ENCODE results near the gene TMIGD1. TPM values are rescaled to one million over a fixed set of nuclear protein-coding genes. Genes with fewer than 3 reads are reported as not detected.

The TMIGD1 gene
- total and polyA plus RNA-seq, 2 donors (not counting 1 experiment from before 2014, with no cell fraction given): not detected

- ChIA-PET POLR2A (no interaction called here), CTCF (no interaction called here)
- Mint-ChIP-seq H3K27me3 (peaks cover 51% of the 10 kb centered on the region), H3K9me3 (ENCODE audit: insufficient read depth) (no peaks in the 10 kb centered on the region), H3K27ac (no peak overlapping the region), H3K4me3 (peak overlapping the region; percentile 86), H3K4me1 (peaks cover 28% of the 10 kb centered on the region)
- H3K27ac ChIP-seq (ENCODE audit: low read length in 2 of 2): peak overlapping the region in 1 of 2 donors; percentile 56
- DNase-seq: no peak
- H4K20me1 ChIP-seq (ENCODE audit: control insufficient read depth, insufficient read depth, low read length, poor library complexity, severe bottlenecking): peaks cover 14% of the 10 kb centered on the region
- H3K27me3 ChIP-seq (replicated peaks in 1 of 4; ENCODE audit: control extremely low read depth in 1 of 4, control insufficient read depth in 3 of 4, insufficient read depth in 4 of 4, low read length in 3 of 4): peaks cover 0 to 42% (median 39%) of the 10 kb centered on the region in 4 experiments
- H3K36me3 ChIP-seq (replicated peaks in 1 of 2; ENCODE audit: control extremely low read depth in 1 of 2, control insufficient read depth in 1 of 2, extremely low read depth in 1 of 2, insufficient read depth in 2 of 2, low read length in 1 of 2): no peaks in the 10 kb centered on the region
- peak overlapping the region; percentile 83 for H3K4me2 ChIP-seq (replicated peaks; ENCODE audit: low read depth, low read length, poor library complexity, severe bottlenecking)
- 1% methylated on average over 68 of the region's 68 CpGs for WGBS (ENCODE audit: insufficient coverage)
- TF ChIP-seq EZH2 (IDR thresholded peaks at IDR 0.05; ENCODE audit: borderline replicate concordance, insufficient read depth, low read depth, low read length, poor library complexity, severe bottlenecking) (peak; percentile 35), CTCF (IDR thresholded peaks at IDR 0.05) (no peak)
- no peaks in the 10 kb centered on the region for H3K9me3 ChIP-seq (ENCODE audit: control extremely low read depth in 1 of 3, control insufficient read depth in 2 of 3, insufficient read depth in 1 of 3, low read length in 2 of 3)
- H3K9ac ChIP-seq (ENCODE audit: low read length): peak overlapping the region; percentile 83
- no peak for ATAC-seq (ENCODE audit: low read depth)
- H2AFZ ChIP-seq (ENCODE audit: insufficient read depth, low read depth, low read length, poor library complexity, severe bottlenecking): peak overlapping the region; percentile 89
- H3K4me3 ChIP-seq (ENCODE audit: control extremely low read depth in 1 of 5, extremely low read depth in 1 of 5, insufficient read depth in 1 of 5, low read depth in 2 of 5, low read length in 4 of 5): peak overlapping the region; percentile 62 to 97 (median 77)
- intact Hi-C loops (cut with micrococcal nuclease): loop anchor here (2.0 to 10.0 kb wide), 4 partner anchors 97 to 1087 kb away; partner anchors contain the start of genes CRLF3, GOSR1 and NUFIP2
- peaks cover 17 to 19% of the 10 kb centered on the region in 2 donors for H3K4me1 ChIP-seq (ENCODE audit: control insufficient read depth in 2 of 2, insufficient read depth in 2 of 2, low read length in 2 of 2)
- no peaks in the 10 kb centered on the region for H3K79me2 ChIP-seq (ENCODE audit: control insufficient read depth, insufficient read depth, low read length)
Measured at GRCh38 chr17:30379303-30379902, 45.5 kb upstream of the TMIGD1 start.

- H3K9ac ChIP-seq (ENCODE audit: low read length): peak within 1 kb of the TSS; percentile 83
- ChIA-PET CTCF (interaction anchor here (2.6 kb wide), 1 partner anchor 275 kb away, joined by 9 read pairs; no protein-coding TSS in a partner anchor), POLR2A (interaction anchor here (0.6 kb wide), 1 partner anchor 939 kb away, joined by 6 read pairs; no protein-coding TSS in a partner anchor)
- H4K20me1 ChIP-seq (ENCODE audit: control insufficient read depth, insufficient read depth, low read length, poor library complexity, severe bottlenecking): peaks cover 14% of the 10 kb centered on the region
- peak within 1 kb of the TSS; percentile 62 to 97 (median 77) for H3K4me3 ChIP-seq (ENCODE audit: control extremely low read depth in 1 of 5, extremely low read depth in 1 of 5, insufficient read depth in 1 of 5, low read depth in 2 of 5, low read length in 4 of 5)
- no peaks in the 10 kb centered on the region for H3K36me3 ChIP-seq (replicated peaks in 1 of 2; ENCODE audit: control extremely low read depth in 1 of 2, control insufficient read depth in 1 of 2, extremely low read depth in 1 of 2, insufficient read depth in 2 of 2, low read length in 1 of 2)
- H3K9me3 ChIP-seq (ENCODE audit: control extremely low read depth in 1 of 3, control insufficient read depth in 2 of 3, insufficient read depth in 1 of 3, low read length in 2 of 3): no peaks in the 10 kb centered on the region
- peaks cover 17 to 19% of the 10 kb centered on the region in 2 donors for H3K4me1 ChIP-seq (ENCODE audit: control insufficient read depth in 2 of 2, insufficient read depth in 2 of 2, low read length in 2 of 2)
- peak; percentile 97 for ATAC-seq (ENCODE audit: low read depth)
- Mint-ChIP-seq H3K9me3 (ENCODE audit: insufficient read depth) (no peaks in the 10 kb centered on the region), H3K4me3 (peak within 1 kb of the TSS; percentile 88), H3K27me3 (peaks cover 50% of the 10 kb centered on the region), H3K27ac (peak within 1 kb of the TSS; percentile 80), H3K4me1 (peaks cover 28% of the 10 kb centered on the region)
- H3K27me3 ChIP-seq (replicated peaks in 1 of 4; ENCODE audit: control extremely low read depth in 1 of 4, control insufficient read depth in 3 of 4, insufficient read depth in 4 of 4, low read length in 3 of 4): peaks cover 0 to 42% (median 41%) of the 10 kb centered on the region in 4 experiments
- intact Hi-C loops (cut with micrococcal nuclease): loop anchor here (1.0 to 10.0 kb wide), 5 partner anchors 87 to 1087 kb away; partner anchors contain the start of genes CRLF3, GOSR1 and NUFIP2
- TF ChIP-seq EZH2 (IDR thresholded peaks at IDR 0.05; ENCODE audit: borderline replicate concordance, insufficient read depth, low read depth, low read length, poor library complexity, severe bottlenecking) (no peak), CTCF (IDR thresholded peaks at IDR 0.05) (no peak)
- peak; percentile 96 for DNase-seq
- no peaks in the 10 kb centered on the region for H3K79me2 ChIP-seq (ENCODE audit: control insufficient read depth, insufficient read depth, low read length)
- peak within 1 kb of the TSS in 1 of 2 donors; percentile 56 for H3K27ac ChIP-seq (ENCODE audit: low read length in 2 of 2)
- H3K4me2 ChIP-seq (replicated peaks; ENCODE audit: low read depth, low read length, poor library complexity, severe bottlenecking): peak within 1 kb of the TSS; percentile 83
- peak within 1 kb of the TSS; percentile 89 for H2AFZ ChIP-seq (ENCODE audit: insufficient read depth, low read depth, low read length, poor library complexity, severe bottlenecking)
- under 1% methylated on average over 59 of the region's 59 CpGs for WGBS (ENCODE audit: insufficient coverage)
Measured at GRCh38 chr17:30378825-30379302, 45.0 kb upstream of the TMIGD1 start, which contains the start of gene CPD. TSS of gene CPD (plus strand) at chr17:30378927. CDS start at chr17:30378981, 54 bp downstream.
